ENCODE results near the gene CFAP20. TPM values are rescaled to one million over a fixed set of nuclear protein-coding genes. Genes with fewer than 3 reads are reported as not detected.

CFAP20 gene
- total and polyA plus RNA-seq, 2 of the 13 experiments (the other 11 are each of a cell fraction or from before 2014, with no cell fraction given) = 73.1 to 87.4 TPM

GRCh38 chr16:58129097-58129936 lies at the start of gene CFAP20 (continued):
- TF ChIP-seq ZNF280B (CRISPR knock-in tag; IDR thresholded peaks at IDR 0.05; ENCODE audit: borderline replicate concordance) (peak; percentile 96; the same call in 1 of the 2 replicates), NCOA2 (CRISPR knock-in tag; IDR thresholded peaks at IDR 0.05) (peak; percentile 57; the same call in 1 of the 2 replicates), ZNF142 (CRISPR knock-in tag; IDR thresholded peaks at IDR 0.05) (0 out of 2 replicates have a peak, but pooled peaks have one; percentile 55), ZNF619 (CRISPR knock-in tag; IDR thresholded peaks at IDR 0.05) (no peak; the same call in 1 of the 2 replicates), ZNF382 (CRISPR knock-in tag; IDR thresholded peaks at IDR 0.05; ENCODE audit: borderline replicate concordance) (no peak), ZNF18 (CRISPR knock-in tag; IDR thresholded peaks at IDR 0.05; ENCODE audit: insufficient replicate concordance) (peak; percentile 82), YEATS4 (CRISPR knock-in tag; IDR thresholded peaks at IDR 0.05; ENCODE audit: borderline replicate concordance) (peak; percentile 99), SETDB1 (CRISPR knock-in tag; IDR thresholded peaks at IDR 0.05; ENCODE audit: borderline replicate concordance) (no peak), RFXAP (CRISPR knock-in tag; IDR thresholded peaks at IDR 0.05; ENCODE audit: borderline replicate concordance) (peak; percentile 98), ZNF160 (CRISPR knock-in tag; IDR thresholded peaks at IDR 0.05) (peak; percentile 87; the same call in 1 of the 2 replicates), POGZ (CRISPR knock-in tag; IDR thresholded peaks at IDR 0.05) (peak; percentile 99), PRDM10 (CRISPR knock-in tag; IDR thresholded peaks at IDR 0.05; ENCODE audit: low read depth) (peak; percentile 22; the same call in 1 of the 2 replicates)
- TF ChIP-seq, protein P1, sequence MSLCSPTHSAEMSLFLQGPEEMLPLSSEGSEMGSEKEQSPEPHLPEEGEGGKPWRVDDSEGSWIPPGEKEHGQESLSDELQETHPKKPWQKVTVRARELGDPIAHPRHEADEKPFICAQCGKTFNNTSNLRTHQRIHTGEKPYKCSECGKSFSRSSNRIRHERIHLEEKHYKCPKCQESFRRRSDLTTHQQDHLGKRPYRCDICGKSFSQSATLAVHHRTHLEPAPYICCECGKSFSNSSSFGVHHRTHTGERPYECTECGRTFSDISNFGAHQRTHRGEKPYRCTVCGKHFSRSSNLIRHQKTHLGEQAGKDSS (CRISPR knock-in tag; IDR thresholded peaks at IDR 0.05; ENCODE audit: borderline replicate concordance, low read depth) = peak; percentile 95; the same call in 1 of the 2 replicates

Data from HepG2 (cell line).